Stimulated activated CD4-positive, alpha-beta T cell treated with anti-CD3 and anti-CD28 coated beads, Interleukin-12 subunit alpha, Interleukin-12 subunit beta, amount 100 ng/mL, for 48 hours (primary cell): ENCODE measurements around the gene SLC9A3.
"Not testable (repeated sequence)": the region's sequence is repeated elsewhere in the genome, so short reads cannot be mapped to it uniquely, and the experiment has no call there.

Source experiments
- DNase-seq, 3 donors: peaks; one replicate each; pipeline ENCODE4 v3.0.0-alpha.2; 2020; ENCODE audit warnings: low read depth in 2 of 3, low spot score in 1 of 3

SLC9A3 gene

DNA sequence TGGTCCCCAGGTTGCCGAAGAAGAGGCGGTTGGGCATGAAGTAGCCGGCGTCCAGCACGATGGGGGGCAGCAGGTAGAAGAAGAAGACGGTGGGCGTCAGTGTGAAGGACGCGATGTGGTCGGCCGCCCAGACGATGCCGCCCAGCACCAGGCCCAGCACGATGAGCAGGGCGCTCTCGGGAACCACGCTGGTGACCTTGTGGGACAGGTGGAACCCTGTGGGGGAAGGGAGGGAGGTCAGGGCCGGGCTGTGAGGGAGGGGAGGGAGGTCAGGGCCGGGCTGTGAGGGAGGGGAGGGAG lies 32.4 kb downstream of the SLC9A3 start:
- DNase-seq: no peak

DNA sequence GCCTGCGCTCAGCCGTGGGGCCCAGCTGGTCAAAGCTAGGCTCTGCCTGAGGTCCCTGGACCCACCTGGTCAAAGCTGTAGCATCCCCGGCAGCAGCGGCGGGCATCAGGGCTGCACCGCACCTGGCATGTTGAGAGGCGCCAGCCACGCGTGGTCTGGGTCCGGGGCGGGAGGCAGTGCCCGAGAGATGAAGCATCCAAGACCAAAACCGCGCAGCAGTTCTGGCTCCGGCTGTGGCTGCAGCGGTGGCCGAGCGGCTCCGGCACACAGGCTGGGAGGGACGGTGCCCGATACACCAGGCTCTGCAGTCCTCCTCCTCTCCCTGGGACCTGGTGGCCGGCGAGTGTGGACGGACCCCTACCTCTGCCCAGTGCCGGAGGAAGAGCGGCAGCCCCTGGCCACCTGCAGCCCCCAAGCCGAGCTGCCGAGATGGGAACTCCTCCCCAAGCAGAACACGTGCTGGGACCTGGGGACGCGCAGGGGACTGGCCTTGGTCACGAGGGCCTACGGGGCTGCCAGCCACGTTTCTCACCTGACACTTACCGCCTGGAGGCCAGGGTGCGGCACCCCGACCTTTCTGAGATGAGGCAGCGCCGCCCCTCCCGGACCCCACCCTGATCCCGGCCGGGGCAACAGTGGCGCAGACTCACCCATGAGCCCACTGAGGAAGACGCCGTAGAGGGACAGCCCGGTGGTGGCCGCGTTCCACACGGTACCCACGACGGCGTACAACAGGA lies 33.0 kb downstream of the SLC9A3 start:
- no peak for DNase-seq

DNA sequence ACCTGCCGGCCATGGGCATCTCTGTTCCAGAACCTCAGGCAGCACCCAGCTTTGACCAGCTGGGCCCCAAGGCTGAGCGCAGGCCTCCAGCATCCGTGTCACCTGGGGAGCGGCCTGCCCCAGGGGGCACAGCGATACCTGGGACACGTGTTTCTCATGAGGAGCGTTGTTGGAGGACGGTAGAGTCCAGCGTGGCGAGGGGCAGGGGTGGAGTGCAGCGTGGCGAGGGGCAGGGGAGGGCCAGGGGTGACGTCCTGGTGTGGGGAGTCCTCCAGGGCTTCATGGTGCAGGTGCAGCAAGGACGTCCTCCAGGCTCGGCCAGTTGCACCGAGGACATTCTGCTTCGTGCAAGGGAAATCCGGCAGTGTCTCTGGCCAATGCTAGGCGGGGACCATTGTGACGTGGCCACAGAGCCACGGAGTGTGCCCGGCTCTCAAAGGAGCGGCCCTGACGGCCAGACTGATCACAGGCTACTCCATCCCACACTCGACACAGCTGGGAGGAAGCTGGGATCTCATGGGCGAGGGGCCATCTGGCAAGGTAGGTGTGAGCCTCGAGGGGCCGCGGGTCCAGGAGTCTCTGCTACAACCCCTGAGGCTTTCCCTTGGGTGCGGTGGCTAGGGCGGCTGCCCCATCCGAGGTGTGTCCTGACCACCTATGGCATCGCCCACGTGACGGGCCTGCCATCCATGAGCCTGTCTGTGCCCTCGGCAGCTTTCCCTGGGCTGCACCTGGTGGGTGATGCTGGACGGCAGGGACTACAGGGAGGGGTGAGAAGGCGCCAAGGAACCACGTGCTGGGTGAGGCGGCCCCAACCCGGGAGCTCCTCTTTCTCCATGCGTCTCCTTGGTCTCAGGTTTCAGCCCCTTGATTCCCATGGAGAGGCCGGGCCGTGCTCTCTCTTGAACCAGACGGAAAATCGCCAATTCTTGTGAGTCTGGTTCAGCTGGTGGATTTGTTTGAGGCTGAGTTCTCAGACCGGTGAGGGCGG lies 33.8 kb downstream of the SLC9A3 start:
- no peak for DNase-seq

DNA sequence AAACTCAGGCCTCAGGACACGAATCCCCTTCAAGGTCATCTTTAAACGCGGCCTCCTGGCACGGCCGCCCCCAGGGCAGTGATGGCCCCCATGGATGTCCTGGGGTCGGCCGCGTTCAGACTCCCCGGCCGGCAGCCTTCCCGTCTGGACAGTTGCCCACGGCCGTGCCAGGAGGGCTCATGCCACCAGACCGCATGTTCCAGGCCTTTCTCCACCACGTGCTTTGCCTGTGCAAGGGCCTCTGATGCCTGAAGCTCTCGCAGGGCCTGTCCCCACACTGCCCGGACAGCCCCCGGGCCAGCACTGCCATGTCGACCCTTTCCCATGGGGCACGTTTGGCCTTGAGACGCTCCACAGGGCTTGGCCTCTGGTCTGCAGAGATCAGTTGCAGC lies 34.6 kb downstream of the SLC9A3 start:
- DNase-seq: no peak

DNA sequence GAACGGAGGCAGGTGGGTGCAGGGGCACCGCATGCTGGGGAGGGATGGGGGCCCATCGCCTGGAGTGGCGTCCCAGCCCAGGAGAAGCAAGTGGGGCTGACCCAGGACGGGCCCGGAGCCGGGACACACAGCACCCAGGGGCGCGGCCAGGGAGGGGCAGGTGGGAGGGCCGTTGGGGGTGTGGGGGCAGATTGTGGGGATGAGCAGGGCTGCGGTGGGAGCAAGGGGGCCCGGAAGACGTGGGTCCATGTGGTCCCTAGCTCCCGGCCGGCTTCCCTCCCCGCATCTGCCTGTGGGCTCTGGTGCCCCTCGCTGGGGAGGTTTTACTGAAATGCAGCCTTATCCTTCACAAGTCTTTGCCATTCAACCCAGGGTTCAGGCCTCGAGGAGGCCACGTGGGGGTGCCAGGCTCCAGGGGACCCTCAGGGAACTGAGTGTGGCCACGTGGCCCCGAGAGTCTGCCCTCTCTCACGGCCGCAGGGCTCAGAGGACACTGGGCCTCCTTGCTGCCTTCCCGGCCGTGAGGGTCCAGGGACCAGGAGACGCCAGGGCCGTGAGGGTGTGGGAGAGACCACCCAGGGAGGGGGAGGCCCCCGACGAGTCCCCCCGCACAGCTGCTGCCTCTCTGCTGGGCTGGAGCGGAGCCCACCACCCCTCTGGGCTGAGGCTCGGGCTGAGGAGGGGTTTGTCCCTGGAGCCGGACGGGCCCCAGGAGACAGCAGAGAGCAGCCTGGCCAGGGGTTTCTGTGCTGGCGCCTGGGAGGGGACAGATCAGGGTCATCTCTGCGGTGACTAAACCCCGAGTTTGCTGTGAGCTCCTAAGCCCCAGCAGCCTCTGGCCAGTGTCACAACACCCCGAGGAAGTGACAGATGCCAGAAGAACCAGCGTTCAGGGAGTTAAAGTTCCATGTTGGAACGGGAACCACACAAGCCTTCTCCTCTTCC lies 35.2 kb downstream of the SLC9A3 start:
- DNase-seq: no peak

DNA sequence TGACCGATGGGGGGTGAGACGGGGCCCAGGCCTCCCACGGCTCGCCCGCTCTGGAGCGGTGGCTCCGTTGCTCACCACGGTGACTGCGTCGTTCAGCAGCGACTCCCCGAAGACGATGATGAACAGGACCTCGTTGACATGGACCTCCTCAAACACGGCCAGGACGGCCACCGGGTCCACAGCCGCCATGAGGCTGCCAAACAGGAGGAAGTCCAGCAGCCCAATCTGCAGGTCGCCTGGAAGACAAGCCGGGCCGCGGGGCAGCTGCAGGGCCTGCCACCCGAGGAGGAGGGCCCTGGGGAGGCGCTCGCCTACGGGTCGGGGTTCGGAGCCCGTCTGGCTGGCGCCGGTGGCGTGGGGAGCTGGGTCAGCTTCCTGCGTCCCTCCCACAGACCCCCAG lies 36.0 kb downstream of the SLC9A3 start:
- DNase-seq: no peak

DNA sequence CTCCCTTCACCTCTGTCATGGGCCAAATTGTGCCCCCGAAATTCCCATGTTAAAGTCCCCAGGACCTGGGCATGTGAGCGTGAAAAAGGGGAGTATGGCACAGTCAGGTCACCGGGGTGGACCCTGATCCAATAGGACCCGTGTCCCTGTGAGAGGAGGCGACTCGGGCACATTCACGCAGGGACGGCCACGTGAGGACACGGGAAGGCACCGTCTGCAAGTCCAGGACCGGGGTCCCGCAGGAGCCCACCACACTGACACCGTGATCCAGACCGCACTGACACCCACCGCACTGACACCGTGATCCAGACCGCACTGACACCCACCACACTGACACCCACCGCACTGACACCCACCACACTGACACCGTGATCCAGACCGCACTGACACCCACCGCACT lies 37.7 kb downstream of the SLC9A3 start:
- DNase-seq: not testable (repeated sequence)

DNA sequence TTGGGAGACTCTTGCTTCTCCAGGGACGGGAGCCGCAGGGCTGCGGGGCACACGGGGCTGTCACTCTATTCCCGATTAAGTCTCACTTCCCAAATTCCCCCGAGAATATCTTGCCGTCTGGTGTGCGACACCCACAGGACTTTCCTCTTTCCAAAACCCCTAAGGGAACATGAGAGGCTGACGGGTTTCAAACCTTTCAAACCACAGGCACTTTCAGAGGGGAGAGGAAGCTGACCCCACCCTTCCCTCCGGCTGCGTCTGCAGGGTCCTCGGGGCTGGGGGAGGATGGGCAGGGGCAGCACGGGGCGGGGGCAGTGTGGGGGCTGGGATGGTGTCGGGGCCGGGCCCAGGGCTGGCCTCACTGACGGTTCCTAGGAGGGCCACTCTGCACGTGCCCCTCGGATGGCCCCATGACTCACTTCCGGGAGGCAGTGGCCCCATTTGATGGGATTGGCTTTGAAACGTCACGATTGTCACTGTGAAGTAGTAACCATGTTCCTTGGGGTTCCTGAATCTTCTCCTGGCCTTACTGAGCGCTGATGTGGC lies 38.2 kb downstream of the SLC9A3 start:
- DNase-seq: no peak

DNA sequence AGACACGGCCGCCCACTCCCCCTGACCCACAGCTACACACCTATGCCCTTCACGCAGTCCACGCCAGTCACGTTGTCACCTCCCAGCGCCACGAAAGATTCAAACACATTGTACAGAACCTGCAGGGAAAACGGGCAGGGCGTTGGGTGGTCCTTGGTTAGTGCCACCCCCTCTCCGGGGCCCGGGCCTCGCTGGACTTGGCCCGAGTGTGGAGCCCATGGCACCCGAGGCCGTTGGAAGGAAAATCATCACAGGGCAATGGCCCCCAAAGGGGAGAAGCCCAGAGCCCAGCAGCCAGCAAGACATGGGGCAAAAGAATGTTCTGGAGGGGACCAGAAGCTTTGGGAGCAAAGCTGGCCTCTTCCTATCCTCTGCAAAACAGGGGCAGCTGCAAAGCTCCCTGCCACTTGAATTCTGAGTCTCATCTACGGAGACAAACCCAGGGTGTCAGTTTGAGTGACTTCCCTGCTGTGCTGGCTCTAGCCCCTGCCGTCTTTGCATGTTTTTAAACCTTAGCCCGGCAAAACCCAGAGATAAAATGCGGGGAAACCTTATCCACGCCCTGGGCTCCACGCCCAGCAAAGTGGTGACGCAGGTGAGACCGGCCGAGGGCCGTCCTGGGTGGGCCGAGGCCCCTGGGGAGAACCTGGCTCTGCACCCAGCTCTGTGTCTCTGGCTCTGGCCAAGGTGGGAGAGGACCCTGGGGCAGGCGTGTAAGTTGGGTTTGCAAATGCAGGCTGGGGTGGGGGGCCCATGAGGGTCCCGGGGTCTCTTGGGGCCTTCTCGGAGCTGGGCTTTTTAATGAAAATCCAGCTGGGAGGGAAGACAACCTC lies 38.9 kb downstream of the SLC9A3 start:
- DNase-seq: no peak

DNA sequence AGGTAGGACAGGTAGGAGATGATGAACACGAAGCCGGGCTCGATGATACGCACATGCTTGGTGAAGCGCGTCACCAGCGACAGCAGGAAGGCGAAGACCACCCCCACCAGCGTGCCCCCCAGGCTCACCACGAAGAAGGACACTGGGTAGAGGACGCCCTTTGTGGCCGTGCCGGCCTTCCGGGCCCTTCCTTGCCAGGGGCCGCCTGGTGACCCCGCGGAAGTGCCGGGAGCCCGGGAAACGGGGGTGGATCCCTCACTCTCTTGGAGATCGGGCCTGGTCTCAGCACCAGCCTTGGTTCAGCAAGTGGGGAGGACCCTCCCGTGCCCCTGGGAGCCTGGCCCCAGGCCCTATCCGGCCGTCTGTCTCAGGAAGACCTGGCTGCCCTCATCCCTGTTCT lies 39.7 kb downstream of the SLC9A3 start:
- DNase-seq: no peak

DNA sequence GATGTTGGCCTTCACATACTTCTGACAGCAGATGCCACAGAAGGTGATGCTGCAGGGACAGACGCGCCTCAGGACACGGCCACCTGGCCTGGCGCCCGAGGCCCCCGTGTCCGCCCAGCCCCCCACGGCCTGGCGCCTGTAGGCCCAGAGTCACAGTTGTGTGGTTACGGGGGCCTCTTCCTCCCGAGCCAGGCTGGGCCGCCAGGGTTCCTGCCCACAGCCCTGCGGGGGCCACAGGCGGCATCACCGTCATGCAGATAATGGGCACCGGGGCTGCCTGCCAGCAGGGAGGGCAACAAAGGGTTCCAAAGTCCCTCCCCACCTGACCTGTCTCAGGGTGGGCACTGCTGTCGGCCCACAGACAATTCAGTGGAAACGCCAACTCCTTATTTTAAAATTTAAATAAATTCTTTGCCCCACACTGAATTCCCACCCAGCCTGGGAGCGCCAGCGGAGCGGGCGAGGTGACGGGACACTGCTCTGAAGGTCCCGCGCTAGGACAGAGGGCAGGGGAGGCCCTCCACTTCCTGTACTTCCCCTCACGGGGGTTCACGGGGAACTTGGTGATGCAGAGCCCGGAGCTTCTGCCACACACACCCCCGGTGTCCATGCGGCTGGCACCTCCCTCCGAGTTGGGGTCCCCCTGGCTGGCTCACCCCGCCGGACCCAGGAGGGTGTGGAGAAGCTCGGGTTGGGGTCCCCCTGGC lies 40.7 kb downstream of the SLC9A3 start:
- no peak for DNase-seq

DNA sequence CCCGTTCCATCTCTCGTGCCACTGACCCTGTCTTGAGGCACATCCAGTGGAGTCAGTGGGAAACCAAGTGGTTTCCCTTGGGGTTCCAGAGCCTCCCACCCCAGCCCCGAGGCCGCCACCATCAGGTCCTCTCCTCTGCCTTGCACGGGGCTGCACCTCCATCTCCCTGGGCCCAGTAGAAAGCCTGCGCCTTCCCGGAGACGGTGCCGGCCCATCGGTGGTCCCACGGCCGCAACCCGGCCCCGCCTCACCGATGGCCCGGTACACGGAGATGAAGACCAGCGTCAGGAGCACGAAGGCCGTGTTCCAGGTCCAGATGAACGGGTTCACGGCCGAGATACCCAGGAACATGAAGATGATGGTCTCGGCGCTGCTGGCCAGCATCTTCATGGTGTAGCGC lies 41.2 kb downstream of the SLC9A3 start:
- DNase-seq: no peak

DNA sequence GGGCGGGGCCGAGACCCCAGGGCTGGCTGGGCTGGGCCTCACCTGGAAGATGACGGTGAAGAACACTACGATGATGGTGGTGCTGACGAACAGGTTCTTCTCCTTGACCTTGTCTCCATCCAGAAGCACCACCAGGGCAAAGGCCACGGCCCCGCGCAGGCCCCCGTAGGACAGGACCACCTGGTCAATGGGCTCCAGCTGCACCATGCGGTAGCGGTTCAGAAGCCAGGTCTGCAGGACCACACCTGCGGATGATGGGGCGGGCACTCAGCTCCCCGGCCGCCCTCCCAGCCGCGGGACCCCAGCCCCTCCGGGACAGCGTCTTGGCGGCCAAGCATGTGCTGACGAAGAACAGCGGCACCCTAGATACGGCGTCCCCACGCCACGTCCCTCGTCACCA lies 41.7 kb downstream of the SLC9A3 start:
- DNase-seq: no peak

DNA sequence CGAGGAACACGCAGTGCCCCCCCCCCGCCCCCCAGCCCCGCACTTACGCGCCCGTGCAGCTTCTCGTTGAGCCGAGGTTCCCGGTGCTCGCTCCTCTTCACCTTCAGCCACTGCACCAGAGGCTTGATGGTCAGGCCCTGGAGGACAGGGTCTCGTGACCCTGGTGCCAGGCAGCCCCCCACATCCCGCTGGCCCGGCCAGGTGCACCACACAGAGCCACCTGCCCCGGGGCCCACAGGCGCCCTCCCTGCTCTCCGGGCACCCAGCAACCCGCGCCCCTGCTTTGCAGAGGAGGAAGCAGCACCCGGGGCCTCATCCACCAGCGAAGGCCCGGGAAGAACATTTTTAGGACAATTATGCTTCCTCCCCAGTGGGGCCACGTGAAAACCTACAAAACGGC lies 42.2 kb downstream of the SLC9A3 start:
- DNase-seq: no peak

DNA sequence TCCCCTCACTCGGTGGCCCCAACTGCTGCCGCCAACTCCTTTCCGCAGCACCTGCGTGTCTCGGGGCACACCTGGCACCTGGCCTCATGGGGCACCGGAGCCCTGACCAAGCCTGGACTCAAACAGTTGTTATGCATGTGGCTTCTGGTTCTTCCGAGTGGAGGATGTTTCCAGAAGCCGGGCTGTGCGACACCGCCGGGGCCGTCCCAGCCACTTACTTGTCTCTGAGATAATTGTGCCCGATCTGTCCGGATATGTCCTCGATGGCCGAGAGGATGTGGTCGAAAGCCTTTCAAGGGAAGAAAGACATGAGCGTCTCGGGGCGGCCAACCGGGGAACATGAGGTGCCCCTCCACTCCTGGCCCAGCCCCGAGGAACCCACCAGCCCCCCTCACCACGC lies 42.9 kb downstream of the SLC9A3 start:
- no peak for DNase-seq

DNA sequence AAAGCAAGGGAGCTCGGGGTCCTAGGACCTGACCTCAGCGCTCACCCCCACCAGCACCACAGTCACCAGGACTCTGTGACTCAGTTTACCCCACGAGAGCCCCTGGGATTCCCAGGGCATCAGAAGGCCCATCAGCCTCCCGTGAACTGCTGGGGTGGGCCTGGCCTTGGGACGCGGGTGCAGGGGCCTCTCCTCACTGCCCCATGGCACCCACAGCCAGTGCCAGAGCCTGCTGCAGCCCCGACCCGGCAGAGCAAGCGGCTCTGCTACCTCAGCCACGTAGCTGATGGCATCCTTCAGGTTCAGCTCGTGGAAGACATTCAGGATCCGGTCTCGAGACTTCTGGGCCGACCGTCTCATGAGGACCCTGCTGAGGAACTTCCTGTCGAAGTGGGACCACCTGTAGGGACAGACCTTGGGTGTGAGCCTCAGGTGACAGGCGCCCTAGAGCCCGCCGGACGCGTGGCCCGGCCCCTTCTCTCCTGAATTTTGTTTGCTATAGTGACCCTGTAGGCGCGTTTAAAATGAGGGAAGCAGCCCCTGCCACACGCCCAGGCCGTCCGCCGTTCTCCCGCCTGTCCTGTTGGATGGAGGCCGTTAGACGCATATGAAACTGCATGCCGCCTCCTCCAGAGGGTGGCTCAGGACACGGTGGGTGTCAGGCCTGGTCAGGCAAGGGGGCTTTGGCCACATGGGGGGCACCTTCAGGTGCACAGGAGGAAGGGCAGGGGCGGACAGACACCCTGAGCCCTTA lies 44.5 kb downstream of the SLC9A3 start:
- no peak for DNase-seq

DNA sequence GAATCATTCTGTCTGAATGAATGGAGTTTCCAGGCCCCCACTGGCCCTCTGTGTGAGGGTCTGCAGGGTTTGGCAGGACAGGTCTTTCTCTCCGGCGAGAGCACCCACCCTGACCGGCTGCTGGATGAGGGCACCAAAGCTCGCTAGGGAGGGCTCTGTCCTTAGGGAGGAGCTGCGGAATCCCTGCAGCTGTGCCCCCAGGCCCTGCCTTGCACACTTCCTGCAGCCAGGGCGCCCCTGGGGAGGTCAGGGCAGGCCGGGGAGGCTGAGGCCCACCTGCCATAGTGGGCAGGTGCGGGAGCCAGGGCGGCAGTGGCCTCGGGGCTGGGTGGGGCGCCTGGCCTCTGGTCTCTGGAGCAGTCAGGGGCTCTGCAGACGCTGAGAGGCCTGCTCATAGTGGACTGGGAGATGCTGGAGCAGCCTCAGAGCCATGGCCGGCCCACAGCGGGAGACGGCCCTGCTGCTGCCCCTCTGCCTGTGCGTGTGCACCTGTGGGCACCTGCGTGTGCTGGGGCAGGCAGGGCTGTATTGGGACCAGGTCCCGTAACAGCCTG lies 45.2 kb downstream of the SLC9A3 start:
- DNase-seq: no peak

DNA sequence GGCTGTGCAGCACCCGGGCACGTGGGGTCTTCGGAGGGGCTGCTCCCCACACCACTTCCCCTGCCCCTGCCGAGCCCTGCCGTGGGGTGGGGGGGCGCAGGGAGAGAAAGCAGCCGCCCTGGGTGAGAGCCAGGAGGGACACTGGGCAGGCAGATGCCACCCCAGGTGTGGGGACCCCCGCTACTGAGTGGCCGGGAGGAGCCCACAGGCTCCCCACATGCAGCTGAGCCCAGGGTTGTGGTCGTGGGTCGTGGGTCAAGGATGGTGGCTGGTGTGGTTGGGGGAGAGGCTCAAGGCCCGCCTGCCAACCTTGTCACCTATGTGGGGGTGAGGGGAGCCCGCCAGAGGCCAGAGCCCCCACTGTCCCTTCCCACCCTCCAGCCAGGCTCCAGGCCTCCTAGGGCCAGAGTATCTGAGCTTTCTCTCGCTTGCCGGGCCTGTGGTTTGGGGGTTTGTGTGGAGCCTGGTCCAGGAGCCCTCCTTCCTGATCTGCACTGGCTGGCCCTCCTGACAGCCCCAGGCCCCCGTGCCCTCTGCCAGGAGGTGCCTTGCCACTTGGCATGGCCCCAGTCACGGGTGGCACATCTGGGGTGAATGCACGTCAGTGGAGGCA lies 45.8 kb downstream of the SLC9A3 start:
- DNase-seq: no peak
